ENCODE results near the gene PCDHGB4. TPM values are rescaled to one million over a fixed set of nuclear protein-coding genes. Genes with fewer than 3 reads are reported as not detected.
"Not testable (repeated sequence)": the region's sequence is repeated elsewhere in the genome, so short reads cannot be mapped to it uniquely, and the experiment has no call there.

The PCDHGB4 gene
- total RNA-seq, 6 experiments from 2014 or later: 2.4 to 19.6 (median 16.6) TPM

DNA sequence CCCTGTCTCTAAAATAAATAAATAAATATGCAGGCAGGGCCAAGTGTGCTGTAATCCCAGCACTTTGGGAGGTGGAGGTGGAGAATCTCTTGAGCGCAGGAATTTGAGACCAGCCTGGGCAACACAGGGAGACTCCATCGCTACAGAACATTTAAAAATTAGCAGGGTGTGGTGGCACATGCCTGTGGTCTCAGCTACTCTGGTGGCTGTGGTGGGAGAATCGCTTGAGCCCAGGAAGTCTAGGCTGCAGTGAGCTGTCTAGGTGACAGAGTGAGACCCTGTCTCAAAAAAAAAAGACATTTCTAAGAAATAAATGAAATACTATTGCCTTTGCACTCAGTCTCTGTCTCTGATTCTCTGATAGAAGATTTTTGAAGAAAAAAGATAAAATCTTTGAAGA lies 24.1 kb downstream of the PCDHGB4 start:
- TF ChIP-seq CTCF (IDR thresholded peaks at IDR 0.05): no peak
- Mint-ChIP-seq H3K27ac (no peak overlapping the region), H3K27me3 (ENCODE audit: insufficient read depth) (no peaks in the 10 kb centered on the region), H3K4me1 (ENCODE audit: low read depth) (no peaks in the 10 kb centered on the region; the same call in 1 of the 2 replicates), H3K9me3 (peaks cover 42% of the 10 kb centered on the region), H3K4me3 (no peak overlapping the region), H3K36me3 (ENCODE audit: low read depth) (peaks cover 48% of the 10 kb centered on the region)
- DNase-seq: no peak

- Mint-ChIP-seq H3K4me3 (0 out of 2 replicates have a peak within 1 kb of the TSS, but pooled peaks have one; percentile 20), H3K9me3 (peaks cover 38% of the 10 kb centered on the region), H3K27ac (no peak within 1 kb of the TSS)
Measured at GRCh38 chr5:141412854-141413539, 25.5 kb downstream of the PCDHGB4 start, which contains the start of gene PCDHGA10. PCDHGA10 (plus strand) TSS chr5:141412987; CDS start chr5:141413176, 189 bp downstream.

GRCh38 chr5:141413540-141414069 lies 26.1 kb downstream of the PCDHGB4 start:
- DNase-seq: no peak
- Mint-ChIP-seq H3K27me3 (ENCODE audit: insufficient read depth) (peaks cover 2% of the 10 kb centered on the region; the same call in 1 of the 2 replicates), H3K27ac (no peak overlapping the region), H3K36me3 (ENCODE audit: low read depth) (peaks cover 45% of the 10 kb centered on the region), H3K9me3 (peaks cover 38% of the 10 kb centered on the region), H3K4me3 (no peak overlapping the region), H3K4me1 (ENCODE audit: low read depth) (peaks cover 10% of the 10 kb centered on the region)
- no peak for TF ChIP-seq CTCF (IDR thresholded peaks at IDR 0.05)

More at GRCh38 chr5:141412854-141413539, 25.5 kb downstream of the PCDHGB4 start, which contains the start of gene PCDHGA10:
- TF ChIP-seq CTCF (IDR thresholded peaks at IDR 0.05): peak; percentile 73
- Mint-ChIP-seq H3K4me1 (ENCODE audit: low read depth) (peaks cover 4% of the 10 kb centered on the region), H3K36me3 (ENCODE audit: low read depth) (peaks cover 45% of the 10 kb centered on the region), H3K27me3 (ENCODE audit: insufficient read depth) (peaks cover 2% of the 10 kb centered on the region; the same call in 1 of the 2 replicates)
- DNase-seq: peak; percentile 26

DNA sequence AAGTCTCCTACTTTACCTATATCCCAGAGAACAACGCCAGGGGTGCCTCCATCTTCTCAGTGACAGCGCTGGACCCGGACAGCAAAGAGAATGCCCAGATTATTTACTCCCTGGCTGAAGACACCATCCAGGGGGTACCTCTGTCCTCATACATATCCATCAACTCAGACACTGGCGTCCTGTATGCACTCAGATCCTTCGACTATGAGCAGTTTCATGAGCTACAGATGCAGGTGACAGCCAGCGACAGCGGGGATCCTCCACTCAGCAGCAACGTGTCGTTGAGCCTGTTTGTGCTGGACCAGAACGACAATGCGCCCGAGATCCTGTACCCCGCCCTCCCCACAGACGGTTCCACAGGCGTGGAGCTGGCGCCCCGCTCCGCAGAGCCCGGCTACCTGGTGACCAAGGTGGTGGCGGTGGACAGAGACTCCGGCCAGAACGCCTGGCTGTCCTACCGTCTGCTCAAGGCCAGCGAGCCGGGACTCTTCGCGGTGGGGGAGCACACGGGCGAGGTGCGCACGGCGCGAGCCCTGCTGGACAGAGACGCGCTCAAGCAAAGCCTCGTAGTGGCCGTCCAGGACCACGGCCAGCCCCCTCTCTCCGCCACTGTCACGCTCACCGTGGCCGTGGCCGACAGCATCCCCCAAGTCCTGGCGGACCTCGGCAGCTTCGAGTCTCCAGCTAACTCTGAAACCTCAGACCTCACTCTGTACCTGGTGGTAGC lies 27.2 kb downstream of the PCDHGB4 start:
- DNase-seq; H3K27me3 Mint-ChIP-seq (ENCODE audit: insufficient read depth); H3K27ac Mint-ChIP-seq; H3K4me3 Mint-ChIP-seq: not testable (repeated sequence)
- Mint-ChIP-seq H3K9me3 (peaks cover 33% of the 10 kb centered on the region), H3K4me1 (ENCODE audit: low read depth) (peaks cover 14% of the 10 kb centered on the region), H3K36me3 (ENCODE audit: low read depth) (peaks cover 43% of the 10 kb centered on the region)

GRCh38 chr5:141415275-141415618 lies 27.7 kb downstream of the PCDHGB4 start:
- not testable (repeated sequence) for H3K27ac Mint-ChIP-seq; H3K27me3 Mint-ChIP-seq (ENCODE audit: insufficient read depth); H3K4me3 Mint-ChIP-seq; DNase-seq
- Mint-ChIP-seq H3K9me3 (peaks cover 32% of the 10 kb centered on the region), H3K36me3 (ENCODE audit: low read depth) (peaks cover 45% of the 10 kb centered on the region), H3K4me1 (ENCODE audit: low read depth) (peaks cover 14% of the 10 kb centered on the region)

DNA sequence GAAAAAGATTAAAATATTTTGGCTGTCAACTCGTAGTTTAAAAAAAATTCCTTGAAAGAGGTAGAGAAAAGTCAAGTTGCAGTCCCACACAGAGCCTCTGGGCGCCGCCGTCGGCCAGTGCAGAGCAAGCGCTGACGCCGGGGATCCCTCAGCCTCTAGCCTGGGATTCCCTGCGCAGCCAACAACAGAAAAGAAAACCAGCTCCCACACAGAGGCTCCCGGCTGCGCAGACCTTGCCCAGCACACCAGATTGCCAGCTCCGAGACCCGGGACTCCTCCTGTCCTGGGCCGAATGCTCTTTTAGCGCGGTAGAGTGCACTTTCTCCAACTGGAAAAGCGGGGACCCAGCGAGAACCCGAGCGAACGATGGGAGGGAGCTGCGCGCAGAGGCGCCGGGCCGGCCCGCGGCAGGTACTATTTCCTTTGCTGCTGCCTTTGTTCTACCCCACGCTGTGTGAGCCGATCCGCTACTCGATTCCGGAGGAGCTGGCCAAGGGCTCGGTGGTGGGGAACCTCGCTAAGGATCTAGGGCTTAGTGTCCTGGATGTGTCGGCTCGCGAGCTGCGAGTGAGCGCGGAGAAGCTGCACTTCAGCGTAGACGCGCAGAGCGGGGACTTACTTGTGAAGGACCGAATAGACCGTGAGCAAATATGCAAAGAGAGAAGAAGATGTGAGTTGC lies 30.1 kb downstream of the PCDHGB4 start, which contains the start of gene PCDHGB7:
TSS of gene PCDHGB7 (plus strand) at position 184 of the 679 bp plus-strand sequence. CDS start at position 367, 183 bp downstream.
- TF ChIP-seq CTCF (IDR thresholded peaks at IDR 0.05): peak; percentile 86
- Mint-ChIP-seq H3K4me1 (ENCODE audit: low read depth) (peaks cover 25% of the 10 kb centered on the region), H3K36me3 (ENCODE audit: low read depth) (peaks cover 61% of the 10 kb centered on the region), H3K9me3 (peaks cover 50% of the 10 kb centered on the region), H3K27ac (peak within 1 kb of the TSS; percentile 79; the same call in 1 of the 2 replicates), H3K4me3 (peak within 1 kb of the TSS; percentile 90)
- DNase-seq: peak; percentile 83
- H3K27me3 Mint-ChIP-seq (ENCODE audit: insufficient read depth): not testable (repeated sequence)

Data from HFFc6 (cell line).